GM12892 (cell line): ENCODE data around the gene TSNAX.
"Not testable (repeated sequence)": the region's sequence is repeated elsewhere in the genome, so short reads cannot be mapped to it uniquely, and the experiment has no call there.

Experiments
- POLR2A ChIP-seq: IDR thresholded peaks from 2 replicates; pipeline ENCODE4 v1.6.1; 2011; ENCODE audit warnings: low read depth, low read length, control low read depth
- POLR2AphosphoS5 ChIP-seq: IDR thresholded peaks from 2 replicates; pipeline ENCODE4 v1.6.1; 2011; ENCODE audit warnings: low read depth, low read length, control low read depth
- TAF1 ChIP-seq: IDR thresholded peaks from 2 replicates; pipeline ENCODE4 v1.6.1; 2011; ENCODE audit warnings: low read depth, mild to moderate bottlenecking, control low read depth, low read length, borderline replicate concordance

GRCh38 chr1:231593264-231593663 is 64.8 kb downstream of the TSNAX start:
- TF ChIP-seq POLR2A, TAF1, POLR2AphosphoS5: not testable (repeated sequence)
